ENCODE measurements around the gene TIMM10B. TPM values are rescaled to one million over a fixed set of nuclear protein-coding genes. Genes with fewer than 3 reads are reported as not detected.

TIMM10B gene, protein sequence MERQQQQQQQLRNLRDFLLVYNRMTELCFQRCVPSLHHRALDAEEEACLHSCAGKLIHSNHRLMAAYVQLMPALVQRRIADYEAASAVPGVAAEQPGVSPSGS
- total RNA-seq: 44.1 and 49.7 TPM in 2 replicates

DNA sequence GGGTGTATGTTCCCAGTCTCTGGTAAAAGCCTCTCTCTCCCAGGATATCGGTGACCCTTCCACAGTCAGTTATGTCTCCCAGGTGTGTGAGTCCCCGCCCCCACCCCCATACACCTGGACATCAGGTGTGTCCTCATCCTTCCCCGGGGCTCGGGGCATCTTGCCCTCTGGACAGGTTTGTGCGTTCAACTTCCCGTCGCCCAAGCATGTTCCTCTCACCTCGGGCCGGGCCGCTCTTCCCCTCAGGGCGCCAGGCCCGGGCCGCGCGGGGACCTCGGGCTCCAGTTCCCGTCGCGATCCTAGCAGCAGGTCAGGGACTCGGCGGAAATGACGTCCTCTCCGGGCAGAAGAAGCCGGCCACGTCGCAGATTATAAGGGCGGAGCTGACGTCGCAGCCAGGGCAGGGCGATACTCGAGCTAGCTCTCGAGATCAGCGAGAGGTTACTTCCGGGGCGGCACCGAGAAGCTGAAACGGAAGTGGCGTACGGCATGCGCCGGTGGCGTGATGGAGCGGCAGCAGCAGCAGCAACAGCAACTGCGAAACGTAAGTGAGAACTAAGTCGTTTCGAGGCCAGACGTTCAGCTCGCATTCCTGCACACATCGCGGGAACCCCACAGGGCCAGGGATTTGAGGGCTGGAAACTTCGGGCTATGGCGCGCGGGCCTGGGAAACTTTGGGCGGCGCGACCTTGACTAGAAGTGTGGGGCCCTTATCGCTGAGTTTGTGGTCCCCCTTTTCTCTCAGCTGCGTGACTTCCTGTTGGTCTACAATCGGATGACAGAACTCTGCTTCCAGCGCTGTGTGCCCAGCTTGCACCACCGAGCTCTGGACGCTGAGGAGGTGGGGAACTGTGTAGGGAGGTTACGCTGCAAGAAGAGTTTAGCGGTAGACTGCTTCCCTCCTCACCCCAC lies at the start of gene TIMM10B, which contains the start of gene ARFIP2:
Gene TIMM10B (plus strand): TSS at position 490 of the 912 bp plus-strand sequence. CDS start 16 bp downstream, at position 506.
Gene ARFIP2 (minus strand): TSS at position 320 of the 912 bp plus-strand sequence. CDS start 910 bp downstream, outside the sequence.
- TF ChIP-seq, protein P1, sequence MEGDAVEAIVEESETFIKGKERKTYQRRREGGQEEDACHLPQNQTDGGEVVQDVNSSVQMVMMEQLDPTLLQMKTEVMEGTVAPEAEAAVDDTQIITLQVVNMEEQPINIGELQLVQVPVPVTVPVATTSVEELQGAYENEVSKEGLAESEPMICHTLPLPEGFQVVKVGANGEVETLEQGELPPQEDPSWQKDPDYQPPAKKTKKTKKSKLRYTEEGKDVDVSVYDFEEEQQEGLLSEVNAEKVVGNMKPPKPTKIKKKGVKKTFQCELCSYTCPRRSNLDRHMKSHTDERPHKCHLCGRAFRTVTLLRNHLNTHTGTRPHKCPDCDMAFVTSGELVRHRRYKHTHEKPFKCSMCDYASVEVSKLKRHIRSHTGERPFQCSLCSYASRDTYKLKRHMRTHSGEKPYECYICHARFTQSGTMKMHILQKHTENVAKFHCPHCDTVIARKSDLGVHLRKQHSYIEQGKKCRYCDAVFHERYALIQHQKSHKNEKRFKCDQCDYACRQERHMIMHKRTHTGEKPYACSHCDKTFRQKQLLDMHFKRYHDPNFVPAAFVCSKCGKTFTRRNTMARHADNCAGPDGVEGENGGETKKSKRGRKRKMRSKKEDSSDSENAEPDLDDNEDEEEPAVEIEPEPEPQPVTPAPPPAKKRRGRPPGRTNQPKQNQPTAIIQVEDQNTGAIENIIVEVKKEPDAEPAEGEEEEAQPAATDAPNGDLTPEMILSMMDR (IDR thresholded peaks at IDR 0.05; ENCODE audit: insufficient read depth, low read depth, low read length): no peak
- peak; percentile 99 for DNase-seq (ENCODE audit: low read depth)
- H3K4me3 ChIP-seq (ENCODE audit: low read depth, low read length): peak within 1 kb of the TSS; percentile 97

DNA sequence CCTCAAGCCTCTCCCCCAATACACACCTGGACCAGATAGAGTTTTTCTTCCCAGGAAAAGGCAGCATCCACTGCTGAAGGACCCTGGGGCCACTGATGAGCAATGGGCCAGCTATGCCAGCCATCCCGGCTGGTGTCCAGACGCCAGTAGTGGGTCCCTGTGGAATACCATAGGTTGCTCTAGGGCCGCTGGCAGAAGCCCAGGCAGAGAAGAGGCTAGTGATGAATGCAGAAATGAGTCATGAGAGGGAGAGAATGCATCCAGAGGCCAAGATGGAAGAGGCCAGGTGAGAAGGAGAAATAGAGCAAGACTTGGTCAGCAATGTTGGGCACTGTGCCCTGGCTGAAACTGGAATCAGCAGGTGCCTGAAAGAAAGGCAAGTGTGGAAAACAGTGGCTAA lies 49.4 kb upstream of the TIMM10B start:
- no peak overlapping the region for H3K4me3 ChIP-seq (ENCODE audit: low read depth, low read length)
- no peak for DNase-seq (ENCODE audit: low read depth)
- TF ChIP-seq, protein P1 (IDR thresholded peaks at IDR 0.05; ENCODE audit: insufficient read depth, low read depth, low read length): no peak

DNA sequence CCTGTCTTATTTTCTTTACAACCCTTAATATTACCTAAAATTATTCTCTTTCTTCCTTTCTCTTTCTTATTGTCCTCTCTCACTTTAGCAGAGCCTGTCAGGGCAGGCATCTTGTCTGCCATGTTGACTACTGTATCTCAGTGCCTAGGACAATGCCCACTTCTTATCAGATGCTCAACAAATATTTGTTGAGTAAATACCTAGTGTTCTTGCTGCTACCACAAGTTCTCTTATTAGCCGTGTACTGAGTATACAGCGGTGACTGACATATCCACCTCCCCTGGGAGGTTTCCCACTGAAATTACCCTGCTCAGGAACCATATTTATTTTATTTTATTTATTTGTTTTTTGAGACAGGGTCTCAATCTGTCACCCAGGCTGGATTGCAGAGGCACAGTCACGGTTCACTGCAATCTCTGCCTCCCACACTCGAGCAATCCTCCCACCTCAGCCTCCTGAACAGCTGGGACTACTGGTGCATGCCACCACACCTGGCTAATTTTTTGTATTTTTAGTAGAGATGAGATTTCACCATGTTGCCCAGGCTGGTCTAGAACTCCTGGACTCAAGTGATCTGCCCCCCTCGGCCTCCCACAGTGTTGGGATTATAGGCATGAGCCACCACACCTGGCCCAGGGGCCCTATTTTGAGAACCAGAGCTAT lies 47.2 kb upstream of the TIMM10B start:
- TF ChIP-seq, protein P1 (IDR thresholded peaks at IDR 0.05; ENCODE audit: insufficient read depth, low read depth, low read length): no peak
- H3K4me3 ChIP-seq (ENCODE audit: low read depth, low read length): no peak overlapping the region
- no peak for DNase-seq (ENCODE audit: low read depth)

DNA sequence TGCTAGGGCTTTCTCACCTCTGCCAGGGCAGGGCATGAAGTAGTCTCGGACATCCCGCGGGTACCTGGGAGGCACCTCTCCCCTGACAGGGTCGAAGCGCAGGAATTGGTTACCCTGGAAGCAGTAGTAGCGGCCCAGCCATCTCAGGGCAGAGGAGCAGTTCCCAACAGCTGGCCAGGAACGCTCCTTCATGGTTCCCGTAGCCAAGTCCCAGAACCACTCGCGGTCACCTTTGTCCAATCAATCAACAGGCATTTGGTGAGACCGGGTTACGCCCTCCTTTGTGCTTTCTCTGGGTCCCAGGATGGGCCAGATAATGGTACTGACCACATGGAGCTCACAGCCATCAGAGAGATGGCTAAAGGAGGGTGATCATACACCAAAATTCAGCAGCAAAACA lies 43.9 kb upstream of the TIMM10B start:
- TF ChIP-seq, protein P1 (IDR thresholded peaks at IDR 0.05; ENCODE audit: insufficient read depth, low read depth, low read length): no peak
- DNase-seq (ENCODE audit: low read depth): no peak
- H3K4me3 ChIP-seq (ENCODE audit: low read depth, low read length): no peak overlapping the region

DNA sequence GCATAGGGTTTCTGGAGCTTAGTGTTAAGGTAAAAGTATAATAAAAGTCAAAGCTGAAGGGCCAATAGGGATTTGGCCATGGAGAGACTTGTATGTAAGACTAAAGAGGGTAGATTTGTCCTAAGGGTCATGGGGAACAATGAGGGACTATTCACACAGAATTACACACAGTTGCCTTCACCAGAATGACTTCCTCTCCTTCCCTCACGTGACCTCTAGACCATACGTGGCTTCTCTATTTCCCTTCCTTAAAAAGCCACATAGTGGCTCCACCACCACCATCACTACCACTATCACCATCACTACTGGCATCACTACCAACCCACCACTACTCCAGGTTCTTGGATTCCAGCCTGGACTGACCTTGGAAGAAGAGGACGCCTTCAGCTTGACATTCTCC lies 43.3 kb upstream of the TIMM10B start:
- DNase-seq (ENCODE audit: low read depth): no peak
- no peak overlapping the region for H3K4me3 ChIP-seq (ENCODE audit: low read depth, low read length)
- TF ChIP-seq, protein P1 (IDR thresholded peaks at IDR 0.05; ENCODE audit: insufficient read depth, low read depth, low read length): no peak

DNA sequence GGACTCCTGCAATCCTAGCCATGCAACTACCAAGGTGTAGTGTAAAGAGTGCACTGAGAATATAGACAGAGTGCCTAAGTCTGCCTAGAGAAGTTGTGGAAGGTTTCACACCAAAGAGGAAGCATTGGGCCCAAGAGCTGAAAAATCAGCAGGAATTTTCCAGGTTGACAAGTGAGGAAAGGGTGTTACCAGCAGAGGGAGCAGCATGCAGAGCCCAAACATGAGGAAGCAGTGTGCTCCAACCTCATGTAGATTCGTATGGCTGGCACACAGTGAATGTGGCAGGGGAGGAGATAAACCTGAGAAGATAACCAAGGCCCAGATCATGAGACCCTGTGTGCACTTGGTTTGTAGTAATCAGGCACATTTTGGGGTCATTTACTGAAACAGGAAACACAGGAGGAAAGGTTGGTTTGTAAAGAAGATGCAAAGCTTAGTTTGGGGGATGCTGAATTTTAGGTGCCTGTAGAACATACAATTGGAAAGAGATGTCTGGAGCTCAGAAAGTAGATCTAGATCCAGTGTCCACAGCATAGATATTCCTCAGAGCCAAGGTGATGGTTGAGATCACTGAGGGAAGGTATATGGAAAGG lies 42.2 kb upstream of the TIMM10B start:
- peak; percentile 69 for DNase-seq (ENCODE audit: low read depth)
- no peak overlapping the region for H3K4me3 ChIP-seq (ENCODE audit: low read depth, low read length)
- TF ChIP-seq, protein P1 (IDR thresholded peaks at IDR 0.05; ENCODE audit: insufficient read depth, low read depth, low read length): peak; percentile 87
